H1 (cell line): ENCODE results near the gene SYNRG. TPM values are rescaled to one million over a fixed set of nuclear protein-coding genes. Genes with fewer than 3 reads are reported as not detected.

ENCODE experiments used
- ATF2 ChIP-seq: IDR thresholded peaks from 2 replicates; pipeline ENCODE4 v1.6.1; 2012; ENCODE audit warnings: low read length, inconsistent platforms
- BRCA1 ChIP-seq: IDR thresholded peaks from 2 replicates; pipeline ENCODE4 v1.6.1; 2012; ENCODE audit warnings: low read depth, low read length, improper control_type of control experiment
- CEBPB ChIP-seq: IDR thresholded peaks from 2 replicates; pipeline ENCODE4 v1.6.1; 2012; ENCODE audit warnings: low read depth, low read length
- EGR1 ChIP-seq: IDR thresholded peaks from 2 replicates; pipeline ENCODE4 v1.6.1; 2011; ENCODE audit warnings: low read depth, low read length, borderline replicate concordance
- EZH2 ChIP-seq: fragments of 200-600 bp; sonication (generic); IDR thresholded peaks from 2 replicates; pipeline ENCODE4 v1.7.1; 2012; ENCODE audit warnings: low read depth, mild to moderate bottlenecking, moderate library complexity, low read length, inconsistent platforms; ENCODE audit not compliant: severe bottlenecking
- RAD21 ChIP-seq, 2 experiments: IDR thresholded peaks in 1 of 2; conservative IDR thresholded peaks in 1 of 2; 2 replicates each; pipeline ENCODE4 v1.6.1; 2011; ENCODE audit warnings: low read depth in 2 of 2, low read length in 2 of 2, improper control_type of control experiment in 1 of 2, inconsistent platforms in 1 of 2, mild to moderate bottlenecking in 1 of 2, moderate library complexity in 1 of 2
- SIRT6 ChIP-seq: IDR thresholded peaks from one replicate; pipeline ENCODE4 v1.7.1; 2012; ENCODE audit warnings: low read length, inconsistent platforms
- SP1 ChIP-seq: IDR thresholded peaks from 2 replicates; pipeline ENCODE4 v1.6.1; 2011; ENCODE audit warnings: low read depth, low read length
- SP4 ChIP-seq: IDR thresholded peaks from 2 replicates; pipeline ENCODE4 v1.6.1; 2012; ENCODE audit warnings: low read length, inconsistent platforms
- polyA plus RNA-seq, 7 experiments: library from polyadenylated mRNA; depleted of rRNA in 3 of 7; stranded (reverse) in 5 of 7; unstranded in 2 of 7; fragments of >200 nt in 5 of 7; fragments of 200-250 nt in 2 of 7; gene quantifications; 1 replicate in 5 of 7; 2 replicates in 1 of 7; 4 replicates in 1 of 7; pipeline versions ENCODE4 v1.2.1 to v1.2.3, GENCODE V29; 2011 to 2013; ENCODE audit warnings: missing spikeins in 2 of 7, mixed read lengths in 2 of 7
- total RNA-seq: library from RNA; stranded (reverse); fragmentation: NEBNext Ultra II Directional; extraction: Animal tissue kit (Norgen Biotek cat#: 25700); gene quantifications from 2 replicates; pipeline ENCODE4 v1.2.1, GENCODE V29; 2021
- TF ChIP-seq, protein P1 (sequence below): fragments of 300-600 bp; sonication (generic); IDR thresholded peaks from 2 replicates; pipeline ENCODE4 v1.7.1; 2012; ENCODE audit warnings: low read length, moderate library complexity, mild to moderate bottlenecking, inconsistent platforms; ENCODE audit not compliant: insufficient replicate concordance

The SYNRG gene
- total and polyA plus RNA-seq, 2 of the 8 experiments (the other 6 are each of a cell fraction or from before 2014, with no cell fraction given), result 7.7 to 31.7 TPM

GRCh38 chr17:37488607-37489196 is 120.5 kb downstream of the SYNRG start (continued):
- TF ChIP-seq, protein P1, sequence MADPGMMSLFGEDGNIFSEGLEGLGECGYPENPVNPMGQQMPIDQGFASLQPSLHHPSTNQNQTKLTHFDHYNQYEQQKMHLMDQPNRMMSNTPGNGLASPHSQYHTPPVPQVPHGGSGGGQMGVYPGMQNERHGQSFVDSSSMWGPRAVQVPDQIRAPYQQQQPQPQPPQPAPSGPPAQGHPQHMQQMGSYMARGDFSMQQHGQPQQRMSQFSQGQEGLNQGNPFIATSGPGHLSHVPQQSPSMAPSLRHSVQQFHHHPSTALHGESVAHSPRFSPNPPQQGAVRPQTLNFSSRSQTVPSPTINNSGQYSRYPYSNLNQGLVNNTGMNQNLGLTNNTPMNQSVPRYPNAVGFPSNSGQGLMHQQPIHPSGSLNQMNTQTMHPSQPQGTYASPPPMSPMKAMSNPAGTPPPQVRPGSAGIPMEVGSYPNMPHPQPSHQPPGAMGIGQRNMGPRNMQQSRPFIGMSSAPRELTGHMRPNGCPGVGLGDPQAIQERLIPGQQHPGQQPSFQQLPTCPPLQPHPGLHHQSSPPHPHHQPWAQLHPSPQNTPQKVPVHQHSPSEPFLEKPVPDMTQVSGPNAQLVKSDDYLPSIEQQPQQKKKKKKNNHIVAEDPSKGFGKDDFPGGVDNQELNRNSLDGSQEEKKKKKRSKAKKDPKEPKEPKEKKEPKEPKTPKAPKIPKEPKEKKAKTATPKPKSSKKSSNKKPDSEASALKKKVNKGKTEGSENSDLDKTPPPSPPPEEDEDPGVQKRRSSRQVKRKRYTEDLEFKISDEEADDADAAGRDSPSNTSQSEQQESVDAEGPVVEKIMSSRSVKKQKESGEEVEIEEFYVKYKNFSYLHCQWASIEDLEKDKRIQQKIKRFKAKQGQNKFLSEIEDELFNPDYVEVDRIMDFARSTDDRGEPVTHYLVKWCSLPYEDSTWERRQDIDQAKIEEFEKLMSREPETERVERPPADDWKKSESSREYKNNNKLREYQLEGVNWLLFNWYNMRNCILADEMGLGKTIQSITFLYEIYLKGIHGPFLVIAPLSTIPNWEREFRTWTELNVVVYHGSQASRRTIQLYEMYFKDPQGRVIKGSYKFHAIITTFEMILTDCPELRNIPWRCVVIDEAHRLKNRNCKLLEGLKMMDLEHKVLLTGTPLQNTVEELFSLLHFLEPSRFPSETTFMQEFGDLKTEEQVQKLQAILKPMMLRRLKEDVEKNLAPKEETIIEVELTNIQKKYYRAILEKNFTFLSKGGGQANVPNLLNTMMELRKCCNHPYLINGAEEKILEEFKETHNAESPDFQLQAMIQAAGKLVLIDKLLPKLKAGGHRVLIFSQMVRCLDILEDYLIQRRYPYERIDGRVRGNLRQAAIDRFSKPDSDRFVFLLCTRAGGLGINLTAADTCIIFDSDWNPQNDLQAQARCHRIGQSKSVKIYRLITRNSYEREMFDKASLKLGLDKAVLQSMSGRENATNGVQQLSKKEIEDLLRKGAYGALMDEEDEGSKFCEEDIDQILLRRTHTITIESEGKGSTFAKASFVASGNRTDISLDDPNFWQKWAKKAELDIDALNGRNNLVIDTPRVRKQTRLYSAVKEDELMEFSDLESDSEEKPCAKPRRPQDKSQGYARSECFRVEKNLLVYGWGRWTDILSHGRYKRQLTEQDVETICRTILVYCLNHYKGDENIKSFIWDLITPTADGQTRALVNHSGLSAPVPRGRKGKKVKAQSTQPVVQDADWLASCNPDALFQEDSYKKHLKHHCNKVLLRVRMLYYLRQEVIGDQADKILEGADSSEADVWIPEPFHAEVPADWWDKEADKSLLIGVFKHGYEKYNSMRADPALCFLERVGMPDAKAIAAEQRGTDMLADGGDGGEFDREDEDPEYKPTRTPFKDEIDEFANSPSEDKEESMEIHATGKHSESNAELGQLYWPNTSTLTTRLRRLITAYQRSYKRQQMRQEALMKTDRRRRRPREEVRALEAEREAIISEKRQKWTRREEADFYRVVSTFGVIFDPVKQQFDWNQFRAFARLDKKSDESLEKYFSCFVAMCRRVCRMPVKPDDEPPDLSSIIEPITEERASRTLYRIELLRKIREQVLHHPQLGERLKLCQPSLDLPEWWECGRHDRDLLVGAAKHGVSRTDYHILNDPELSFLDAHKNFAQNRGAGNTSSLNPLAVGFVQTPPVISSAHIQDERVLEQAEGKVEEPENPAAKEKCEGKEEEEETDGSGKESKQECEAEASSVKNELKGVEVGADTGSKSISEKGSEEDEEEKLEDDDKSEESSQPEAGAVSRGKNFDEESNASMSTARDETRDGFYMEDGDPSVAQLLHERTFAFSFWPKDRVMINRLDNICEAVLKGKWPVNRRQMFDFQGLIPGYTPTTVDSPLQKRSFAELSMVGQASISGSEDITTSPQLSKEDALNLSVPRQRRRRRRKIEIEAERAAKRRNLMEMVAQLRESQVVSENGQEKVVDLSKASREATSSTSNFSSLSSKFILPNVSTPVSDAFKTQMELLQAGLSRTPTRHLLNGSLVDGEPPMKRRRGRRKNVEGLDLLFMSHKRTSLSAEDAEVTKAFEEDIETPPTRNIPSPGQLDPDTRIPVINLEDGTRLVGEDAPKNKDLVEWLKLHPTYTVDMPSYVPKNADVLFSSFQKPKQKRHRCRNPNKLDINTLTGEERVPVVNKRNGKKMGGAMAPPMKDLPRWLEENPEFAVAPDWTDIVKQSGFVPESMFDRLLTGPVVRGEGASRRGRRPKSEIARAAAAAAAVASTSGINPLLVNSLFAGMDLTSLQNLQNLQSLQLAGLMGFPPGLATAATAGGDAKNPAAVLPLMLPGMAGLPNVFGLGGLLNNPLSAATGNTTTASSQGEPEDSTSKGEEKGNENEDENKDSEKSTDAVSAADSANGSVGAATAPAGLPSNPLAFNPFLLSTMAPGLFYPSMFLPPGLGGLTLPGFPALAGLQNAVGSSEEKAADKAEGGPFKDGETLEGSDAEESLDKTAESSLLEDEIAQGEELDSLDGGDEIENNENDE, result no peak
- TF ChIP-seq SIRT6 (no peak), EZH2 (no peak), ATF2 (no peak), SP1 (no peak), BRCA1 (no peak), RAD21 (IDR thresholded peaks at IDR 0.05 in 1 of 2, conservative IDR thresholded peaks at IDR 0.05 in 1 of 2; ENCODE audit: low read depth in 2 of 2, low read length in 2 of 2) (no peak), CEBPB (no peak), EGR1 (no peak), SP4 (no peak)
